GM12878 (cell line): ENCODE results near the gene LDLRAD3. TPM values are rescaled to one million over a fixed set of nuclear protein-coding genes. Genes with fewer than 3 reads are reported as not detected.

Experiments used
- ATAC-seq: fragments of 200-7000 bp; cut with Tn5 transposase; 3 replicates; pipeline ENCODE4 v1.9.1; 2020; ENCODE audit warnings: mild to moderate bottlenecking, moderate library complexity
- BruUV-seq: library from RNA; stranded (reverse); fragments of 400-500 nt; replicated peaks from 2 replicates; lab custom pipeline; 2021; lab: Mats Ljungman, UMichigan
- CTCF ChIA-PET: fragments of 300-600 bp; sonication (Branson Sonifier 250); formaldehyde crosslinking; extraction: SDS; loops from one replicate; lab custom pipeline; 2021; ENCODE audit warnings: inconsistent platforms; lab: Yijun Ruan, JAX
- POLR2A ChIA-PET: fragments of 350-600 bp; formaldehyde crosslinking; extraction: SDS; loops from one replicate; lab custom pipeline; 2021; ENCODE audit warnings: inconsistent platforms; lab: Charles Lee
- RAD21 ChIA-PET: fragments of 300-600 bp; sonication (Branson Sonifier 250); formaldehyde crosslinking; loops from one replicate; lab custom pipeline; 2023; ENCODE audit warnings: antibody characterized with exemption; ENCODE audit not compliant: unreplicated experiment; lab: Charles Lee
- SMC1A ChIA-PET: fragments of 300-600 bp; sonication (Branson Sonifier 250); formaldehyde crosslinking; loops from one replicate; lab custom pipeline; 2023; ENCODE audit not compliant: unreplicated experiment, uncharacterized antibody; lab: Charles Lee
- DNase-seq: peaks from one replicate; pipeline ENCODE4 v3.0.0-alpha.2; 2011; ENCODE audit warnings: low read depth, low spot score
- FAIRE-seq: peaks from 3 replicates; lab custom pipeline; 2011; peaks lifted over from hg19 to GRCh38; lab: Jason Lieb, UNC
- H2AFZ ChIP-seq: 2 replicates; pipeline ENCODE4 v1.6.0; 2011; ENCODE audit warnings: low read depth, low read length, control low read depth; ENCODE audit not compliant: control insufficient read depth
- H3K27ac ChIP-seq: 2 replicates; pipeline ENCODE4 v1.5.1; 2011; ENCODE audit warnings: control low read depth; ENCODE audit not compliant: control insufficient read depth, insufficient read depth
- H3K27me3 ChIP-seq, 2 experiments: replicated peaks in 1 of 2; 2 replicates each; pipeline versions ENCODE4 v1.6.0 to v1.6.1; 2011; ENCODE audit warnings: low read length in 1 of 2; ENCODE audit not compliant: control insufficient read depth in 2 of 2, insufficient read depth in 2 of 2
- H3K36me3 ChIP-seq, 2 experiments: 2 replicates each; pipeline ENCODE4 v1.5.1; 2011; ENCODE audit warnings: low read length in 1 of 2; ENCODE audit not compliant: control insufficient read depth in 2 of 2, insufficient read depth in 2 of 2
- H3K4me1 ChIP-seq: 2 replicates; pipeline ENCODE4 v1.6.1; 2011; ENCODE audit warnings: mild to moderate bottlenecking, low read length, moderate library complexity, mixed read lengths; ENCODE audit not compliant: control insufficient read depth, insufficient read depth
- H3K4me2 ChIP-seq: 2 replicates; pipeline ENCODE4 v1.6.0; 2011; ENCODE audit warnings: control low read depth; ENCODE audit not compliant: control insufficient read depth, insufficient read depth
- H3K4me3 ChIP-seq: fragments of 200-600 bp; sonication (generic); 2 replicates; pipeline ENCODE4 v1.5.1; 2016
- H3K79me2 ChIP-seq: 2 replicates; pipeline ENCODE4 v1.6.0; 2011; ENCODE audit warnings: low read length; ENCODE audit not compliant: control insufficient read depth, insufficient read depth
- H3K9ac ChIP-seq: 2 replicates; pipeline ENCODE4 v1.8.0; 2011; ENCODE audit warnings: low read length, control low read depth, mixed read lengths; ENCODE audit not compliant: control insufficient read depth, insufficient read depth
- H3K9me3 ChIP-seq: replicated peaks from 3 replicates; pipeline ENCODE4 v1.5.1; 2011; ENCODE audit warnings: mild to moderate bottlenecking, low read length; ENCODE audit not compliant: control insufficient read depth, insufficient read depth
- H4K20me1 ChIP-seq: 2 replicates; pipeline ENCODE4 v1.6.0; 2011; ENCODE audit not compliant: control insufficient read depth, insufficient read depth
- CBX3 ChIP-seq: fragments of 200-600 bp; sonication (generic); IDR thresholded peaks from 2 replicates; pipeline ENCODE4 v1.6.1; 2016; ENCODE audit warnings: low read depth, borderline replicate concordance
- CHD2 ChIP-seq: IDR thresholded peaks from 2 replicates; pipeline ENCODE4 v1.6.1; 2011; ENCODE audit warnings: low read depth, low read length, improper control_type of control experiment, borderline replicate concordance
- EP300 ChIP-seq, 2 experiments: fragments of 150-350 bp in 1 of 2; IDR thresholded peaks; 2 replicates each; pipeline ENCODE4 v1.6.1; 2011 to 2012; ENCODE audit warnings: low read depth in 2 of 2, low read length in 2 of 2, borderline replicate concordance in 1 of 2, improper control_type of control experiment in 1 of 2, inconsistent platforms in 1 of 2; ENCODE audit not compliant: control insufficient read depth in 1 of 2
- FOXM1 ChIP-seq: IDR thresholded peaks from 2 replicates; pipeline ENCODE4 v1.6.1; 2012; ENCODE audit warnings: low read depth, mild to moderate bottlenecking, inconsistent platforms, low read length, moderate library complexity
- HDAC2 ChIP-seq: fragments of 200-600 bp; sonication (generic); IDR thresholded peaks from 2 replicates; pipeline ENCODE4 v1.6.1; 2017
- HDAC6 ChIP-seq: fragments of 200-600 bp; sonication (generic); IDR thresholded peaks from one replicate; pipeline ENCODE4 v1.8.0; 2017; ENCODE audit warnings: antibody characterized with exemption; ENCODE audit not compliant: unreplicated experiment
- KLF5 ChIP-seq: fragments of 450-650 bp; IDR thresholded peaks from 2 replicates; pipeline ENCODE4 v1.6.1; 2014; ENCODE audit warnings: mild to moderate bottlenecking; ENCODE audit not compliant: partially characterized antibody
- MEF2B ChIP-seq: fragments of 450-650 bp; IDR thresholded peaks from 2 replicates; pipeline ENCODE4 v1.6.1; 2018; ENCODE audit warnings: mild to moderate bottlenecking, moderate library complexity; ENCODE audit not compliant: partially characterized antibody, poor library complexity, severe bottlenecking
- PML ChIP-seq: IDR thresholded peaks from 2 replicates; pipeline ENCODE4 v1.6.1; 2012; ENCODE audit warnings: low read length, inconsistent platforms
- RFX5 ChIP-seq: IDR thresholded peaks from 2 replicates; pipeline ENCODE4 v1.6.1; 2011; ENCODE audit warnings: low read depth, low read length, improper control_type of control experiment
- SMC3 ChIP-seq: IDR thresholded peaks from 2 replicates; pipeline ENCODE4 v1.6.1; 2011; ENCODE audit warnings: low read length, improper control_type of control experiment, borderline replicate concordance
- SUPT20H ChIP-seq: IDR thresholded peaks from 2 replicates; pipeline ENCODE4 v1.6.1; 2011; ENCODE audit warnings: low read depth, mild to moderate bottlenecking, low read length, moderate library complexity, borderline replicate concordance; ENCODE audit not compliant: control insufficient read depth
- ZBTB33 ChIP-seq: fragments of 450-650 bp; IDR thresholded peaks from 2 replicates; pipeline ENCODE4 v1.6.1; 2017; ENCODE audit warnings: mild to moderate bottlenecking
- ZBTB40 ChIP-seq: fragments of 450-650 bp; IDR thresholded peaks from 2 replicates; pipeline ENCODE4 v1.6.1; 2016; ENCODE audit warnings: mild to moderate bottlenecking, moderate library complexity, borderline replicate concordance
- ZNF207 ChIP-seq: fragments of 450-650 bp; IDR thresholded peaks from 2 replicates; pipeline ENCODE4 v1.6.1; 2014; ENCODE audit warnings: antibody characterized with exemption, mild to moderate bottlenecking, borderline replicate concordance
- ZSCAN29 ChIP-seq: fragments of 450-650 bp; IDR thresholded peaks from 2 replicates; pipeline ENCODE4 v1.6.1; 2017; ENCODE audit warnings: mild to moderate bottlenecking, moderate library complexity
- WGBS: methylation state at CpG from one replicate; pipeline ENCODE4 v1.1.6; 2016; ENCODE audit warnings: low lambda C conversion rate; ENCODE audit not compliant: insufficient replicate concordance, insufficient coverage; ENCODE audit errors: missing lambda C conversion rate; 5-methylcytosine and 5-hydroxymethylcytosine counted together
- in situ Hi-C: fragments of 300-500 bp; cut with MboI; formaldehyde crosslinking; loops from 9 replicates; pipeline ENCODE4 v1.14.3; 2018; ENCODE audit warnings: mixed read lengths
- intact Hi-C: fragments of 100-400 bp; cut with micrococcal nuclease; formaldehyde crosslinking; loops from one replicate; pipeline ENCODE4 v1.14.2; 2022; ENCODE audit not compliant: unreplicated experiment
- polyA plus RNA-seq, 11 experiments: library from polyadenylated mRNA; depleted of rRNA in 4 of 11; unstranded in 6 of 11; stranded (reverse) in 5 of 11; fragments of >200 nt; fragmentation: Nextera tagmentation in 4 of 11; fragmentation: Illumina TruSeq in 1 of 11; extraction: Ambion mirVana in 4 of 11; extraction: Trizol in 1 of 11; gene quantifications; 1 replicate in 1 of 11; 2 replicates in 10 of 11; pipeline versions ENCODE4 v1.2.1 to v1.2.3, GENCODE V29; 2011 to 2016; ENCODE audit warnings: inconsistent platforms in 2 of 11, missing spikeins in 2 of 11, low read depth in 1 of 11
- total RNA-seq, 4 experiments: library from RNA; depleted of rRNA in 3 of 4; stranded (reverse); fragments of >200 nt in 3 of 4; fragmentation: Illumina TruSeq in 1 of 4; extraction: Trizol in 1 of 4; gene quantifications; 2 replicates each; pipeline versions ENCODE4 v1.2.1 to v1.2.3, GENCODE V29; 2013 to 2021

The LDLRAD3 gene
- total and polyA plus RNA-seq, 10 of the 15 experiments (the other 5 are each of a cell fraction or from before 2014, with no cell fraction given): 2.5 to 17.2 (median 10.7) TPM

GRCh38 chr11:35927682-35928081 is 16.2 kb upstream of the LDLRAD3 start:
- Histone ChIP-seq H3K79me2 (no peaks in the 10 kb centered on the region), H3K4me1 (no peaks in the 10 kb centered on the region), H3K9ac (no peak overlapping the region), H3K4me2 (no peak overlapping the region), H3K9me3 (no peaks in the 10 kb centered on the region; the same call in 2 of the 3 replicates)
- ChIA-PET SMC1A (interaction anchor here (1.0 to 1.3 kb wide), 2 partner anchors 11 to 129 kb away, joined by 3 read pairs; no protein-coding TSS in a partner anchor), RAD21 (no interaction called here)
- no peak for TF ChIP-seq SUPT20H
- no peak for TF ChIP-seq SMC3
- TF ChIP-seq ZNF207: no peak
- no peak for TF ChIP-seq HDAC2
- no peak for TF ChIP-seq PML
- no peak for TF ChIP-seq ZBTB40
- TF ChIP-seq KLF5: no peak
- TF ChIP-seq CBX3: no peak
- no peak for TF ChIP-seq EP300 (IDR thresholded peaks at IDR 0.05; ENCODE audit: borderline replicate concordance in 1 of 2, control insufficient read depth in 1 of 2, low read depth in 2 of 2, low read length in 2 of 2)
- TF ChIP-seq FOXM1: no peak
- no peak for TF ChIP-seq MEF2B
- no peak for TF ChIP-seq ZSCAN29
- no peak for TF ChIP-seq HDAC6
- TF ChIP-seq ZBTB33: no peak
- no peak for TF ChIP-seq CHD2
- TF ChIP-seq RFX5: no peak
- TF ChIP-seq, all 136 proteins: peak for 0
- FAIRE-seq: no peak
- in situ Hi-C loops (no loop called here), intact Hi-C loops (no loop called here)
- POLR2A ChIA-PET: no interaction called here
- no peak overlapping the region for H3K27ac ChIP-seq
- DNase-seq: no peak
- CTCF ChIA-PET: interaction anchor here (1.4 kb wide), 1 partner anchor 12 kb away, joined by 4 read pairs; no protein-coding TSS in a partner anchor
- ATAC-seq: no peak
- no peaks in the 10 kb centered on the region for H3K36me3 ChIP-seq
- H4K20me1 ChIP-seq: no peaks in the 10 kb centered on the region
- BruUV-seq: no TSS peak
- 68% methylated on average over 10 of the region's 10 CpGs for WGBS
- H2AFZ ChIP-seq: no peak overlapping the region
- no peaks in the 10 kb centered on the region for H3K27me3 ChIP-seq
- no peak overlapping the region for H3K4me3 ChIP-seq
